ENCODE measurements around the gene LRRC49. TPM values are rescaled to one million over a fixed set of nuclear protein-coding genes. Genes with fewer than 3 reads are reported as not detected.

LRRC49 gene
- total and polyA plus RNA-seq, 2 of the 4 experiments (the other 2 are of a cell fraction) = 8.6 to 16.8 TPM

GRCh38 chr15:71055461-71055860 lies 162.8 kb downstream of the LRRC49 start:
- H3K36me3 ChIP-seq (ENCODE audit: control insufficient read depth, insufficient read depth, low read length) = no peaks in the 10 kb centered on the region
- H4K8ac ChIP-seq (ENCODE audit: low read depth in 2 of 2, low read length in 2 of 2) = peak overlapping the region in 1 of 2 experiments; percentile 25; a peak in 1 of 4 replicates
- POLR2A ChIA-PET (ENCODE audit: unreplicated experiment) = no interaction called here
- no peak overlapping the region for H2AK9ac ChIP-seq (replicated peaks; ENCODE audit: low read depth, low read length, poor library complexity)
- H3K23ac ChIP-seq (ENCODE audit: low read depth, low read length) = no peak overlapping the region
- H2AFZ ChIP-seq (replicated peaks; ENCODE audit: low read length, poor library complexity) = no peak overlapping the region
- H3K4me2 ChIP-seq (ENCODE audit: low read depth, low read length) = peak overlapping the region; percentile 42; the same call in 1 of the 2 replicates
- peak overlapping the region; percentile 35; the same call in 1 of the 2 replicates for H2BK120ac ChIP-seq (ENCODE audit: low read depth, low read length)
- peak; percentile 97 for TF ChIP-seq NFE2L2 (IDR thresholded peaks at IDR 0.05; ENCODE audit: low read depth, low read length)
- no peak for TF ChIP-seq POLR2A (IDR thresholded peaks at IDR 0.05; ENCODE audit: low read depth, low read length)
- no peak for TF ChIP-seq BHLHE40 (IDR thresholded peaks at IDR 0.05; ENCODE audit: low read depth, low read length)
- peak; percentile 85 for TF ChIP-seq MAFK (IDR thresholded peaks at IDR 0.05; ENCODE audit: low read depth, low read length)
- H3K4me3 ChIP-seq (ENCODE audit: insufficient read depth, low read depth, low read length) = no peak overlapping the region
- peaks cover 3 to 17% of the 10 kb centered on the region in 2 experiments; a peak in 2 of 4 replicates for H3K79me1 ChIP-seq (ENCODE audit: low read depth in 1 of 2, low read length in 2 of 2)
- H2AK5ac ChIP-seq (ENCODE audit: low read depth, low read length) = no peak overlapping the region
- H3K27ac ChIP-seq (ENCODE audit: insufficient read depth, low read length) = peak overlapping the region; percentile 76; the same call in 1 of the 2 replicates
- ATAC-seq (ENCODE audit: low read depth) (no peak), DNase-seq (peak; percentile 80)
- no peak overlapping the region for H3K14ac ChIP-seq (replicated peaks; ENCODE audit: low read depth, low read length)
- in situ Hi-C loops (cut with MboI; ENCODE audit: low sequenced_read_pairs) (no loop called here), dilution Hi-C loops (cut with HindIII; ENCODE audit: low sequenced_read_pairs, unreplicated experiment) (no loop called here), intact Hi-C loops (cut with micrococcal nuclease) (no loop called here)
- H3K18ac ChIP-seq (ENCODE audit: low read depth, low read length) = peak overlapping the region; percentile 91
- H4K91ac ChIP-seq (ENCODE audit: insufficient read depth, low read depth, low read length) = no peak overlapping the region; the same call in 1 of the 2 replicates
- H3K56ac ChIP-seq (ENCODE audit: extremely low read depth, insufficient read depth, low read length) = no peak overlapping the region
- H3K9me3 ChIP-seq (ENCODE audit: control insufficient read depth, insufficient read depth, low read length) = peaks cover 5% of the 10 kb centered on the region; the same call in 1 of the 2 replicates
- H4K20me1 ChIP-seq (ENCODE audit: insufficient read depth, low read length) = no peaks in the 10 kb centered on the region
- H3K4me1 ChIP-seq (ENCODE audit: control insufficient read depth, insufficient read depth, low read length) = peaks cover 17% of the 10 kb centered on the region
- H2BK15ac ChIP-seq (ENCODE audit: low read depth, low read length) = 0 out of 3 replicates have a peak overlapping the region, but pooled peaks have one; percentile 2
- H3K9ac ChIP-seq (ENCODE audit: low read depth, low read length) = no peak overlapping the region
- WGBS, 2 experiments (ENCODE audit: extremely low coverage in 2 of 2, insufficient read length in 1 of 2) = no CpG with 5 or more reads among the region's 1 CpG
- peaks cover 16% of the 10 kb centered on the region for H3K9me1 ChIP-seq (ENCODE audit: insufficient read depth, low read length)
- H2BK20ac ChIP-seq (ENCODE audit: low read depth, low read length) = peak overlapping the region; percentile 1; the same call in 1 of the 2 replicates
- no peaks in the 10 kb centered on the region for H3K27me3 ChIP-seq (ENCODE audit: control insufficient read depth, insufficient read depth, low read length)
- CTCF ChIA-PET = no interaction called here
- peak overlapping the region; percentile 5; the same call in 1 of the 2 replicates for H3K4ac ChIP-seq (ENCODE audit: low read depth, low read length)
- BruUV-seq (replicated peaks) = no TSS peak
- H4K5ac ChIP-seq (ENCODE audit: low read depth, low read length) = peak overlapping the region; percentile 70
- H2BK5ac ChIP-seq (ENCODE audit: low read depth, low read length, poor library complexity, severe bottlenecking) = peak overlapping the region; percentile 70

Measured in IMR-90 (cell line).